Mesendoderm (in vitro differentiated cells): ENCODE measurements around the gene PRKAG1.

ENCODE experiments used
- DNase-seq: peaks from one replicate; pipeline ENCODE4 v3.0.0; 2013
- H2AK5ac ChIP-seq: 2 replicates; pipeline ENCODE4 v1.6.1; 2013; ENCODE audit warnings: low read length, inconsistent platforms
- H2BK120ac ChIP-seq: 2 replicates; pipeline ENCODE4 v1.6.1; 2013; ENCODE audit warnings: low read depth, mild to moderate bottlenecking, low read length, moderate library complexity, mixed read lengths
- H2BK15ac ChIP-seq: replicated peaks from 2 replicates; pipeline ENCODE4 v1.6.1; 2013; ENCODE audit warnings: low read depth, mild to moderate bottlenecking, moderate library complexity
- H2BK5ac ChIP-seq: 2 replicates; pipeline ENCODE4 v1.6.1; 2013; ENCODE audit warnings: low read length, inconsistent platforms
- H3K18ac ChIP-seq: 2 replicates; pipeline ENCODE4 v1.6.1; 2013; ENCODE audit warnings: mild to moderate bottlenecking, low read length, mixed read lengths
- H3K23ac ChIP-seq: one replicate; pipeline ENCODE4 v1.6.1; 2013; ENCODE audit warnings: low read length
- H3K27ac ChIP-seq: 2 replicates; pipeline ENCODE4 v1.5.1; 2013; ENCODE audit warnings: low read depth, mild to moderate bottlenecking, inconsistent platforms, low read length, moderate library complexity
- H3K27me3 ChIP-seq: 2 replicates; pipeline ENCODE4 v1.6.1; 2013; ENCODE audit warnings: low read length, control low read depth, mild to moderate bottlenecking, inconsistent platforms; ENCODE audit not compliant: insufficient read depth, poor library complexity
- H3K36me3 ChIP-seq: 2 replicates; pipeline ENCODE4 v1.6.1; 2013; ENCODE audit warnings: low read length, inconsistent platforms; ENCODE audit not compliant: control insufficient read depth, insufficient read depth
- H3K4ac ChIP-seq: one replicate; pipeline ENCODE4 v1.6.1; 2013; ENCODE audit warnings: low read depth, mild to moderate bottlenecking, low read length, moderate library complexity
- H3K4me1 ChIP-seq: 2 replicates; pipeline ENCODE4 v1.6.1; 2013; ENCODE audit warnings: low read depth, low read length, inconsistent platforms; ENCODE audit not compliant: control insufficient read depth
- H3K4me2 ChIP-seq: 2 replicates; pipeline ENCODE4 v1.6.1; 2013; ENCODE audit warnings: low read length
- H3K4me3 ChIP-seq: 2 replicates; pipeline ENCODE4 v1.5.1; 2013; ENCODE audit warnings: mild to moderate bottlenecking, low read length
- H3K56ac ChIP-seq: one replicate; pipeline ENCODE4 v1.6.1; 2013; ENCODE audit warnings: low read length
- H3K79me1 ChIP-seq: 2 replicates; pipeline ENCODE4 v1.6.1; 2013; ENCODE audit warnings: low read length, inconsistent platforms
- H3K79me2 ChIP-seq: 2 replicates; pipeline ENCODE4 v1.6.1; 2013; ENCODE audit warnings: mild to moderate bottlenecking, low read length; ENCODE audit not compliant: control insufficient read depth, insufficient read depth
- H3K9ac ChIP-seq: 2 replicates; pipeline ENCODE4 v1.6.1; 2013; ENCODE audit warnings: low read length, inconsistent platforms
- H4K5ac ChIP-seq: one replicate; pipeline ENCODE4 v1.6.1; 2013; ENCODE audit warnings: low read length
- H4K8ac ChIP-seq: one replicate; pipeline ENCODE4 v1.6.1; 2013; ENCODE audit warnings: low read depth, mild to moderate bottlenecking, control low read depth, low read length, moderate library complexity
- WGBS: extraction: QIAGEN DNeasy Blood & Tissue Kit; methylation state at CpG from one replicate; pipeline ENCODE4 v1.1.7; 2013; ENCODE audit warnings: low lambda C conversion rate, missing lambda C conversion rate; ENCODE audit not compliant: insufficient coverage; ENCODE audit errors: extremely low coverage; 5-methylcytosine and 5-hydroxymethylcytosine counted together

The PRKAG1 gene

GRCh38 chr12:49041036-49041880, 22.7 kb upstream of the PRKAG1 start:
- Histone ChIP-seq H2BK15ac (no peak overlapping the region), H3K27me3 (no peaks in the 10 kb centered on the region), H2BK120ac (no peak overlapping the region), H3K9ac (no peak overlapping the region), H4K8ac (no peak overlapping the region), H3K23ac (no peak overlapping the region), H3K79me1 (peaks cover 3% of the 10 kb centered on the region), H4K5ac (no peak overlapping the region), H3K4me3 (no peak overlapping the region), H3K18ac (no peak overlapping the region), H3K79me2 (no peaks in the 10 kb centered on the region), H2BK5ac (no peak overlapping the region), H2AK5ac (no peak overlapping the region), H3K4me2 (no peak overlapping the region), H3K36me3 (peaks cover 55% of the 10 kb centered on the region), H3K56ac (no peak overlapping the region), H3K4me1 (no peaks in the 10 kb centered on the region), H3K4ac (no peak overlapping the region), H3K27ac (no peak overlapping the region)
- no CpG with 5 or more reads among the region's 31 CpGs for WGBS
- DNase-seq: no peak

GRCh38 chr12:49040364-49040855, 21.8 kb upstream of the PRKAG1 start:
- Histone ChIP-seq H3K23ac (no peak overlapping the region), H3K9ac (no peak overlapping the region), H3K36me3 (peaks cover 51% of the 10 kb centered on the region), H2BK5ac (no peak overlapping the region), H4K5ac (no peak overlapping the region), H3K18ac (no peak overlapping the region), H3K56ac (no peak overlapping the region), H3K4ac (no peak overlapping the region), H4K8ac (no peak overlapping the region), H3K79me1 (peaks cover 3% of the 10 kb centered on the region), H3K79me2 (no peaks in the 10 kb centered on the region), H3K4me1 (no peaks in the 10 kb centered on the region), H2BK120ac (no peak overlapping the region), H3K4me3 (no peak overlapping the region), H3K27ac (no peak overlapping the region), H2BK15ac (no peak overlapping the region), H3K4me2 (no peak overlapping the region), H3K27me3 (no peaks in the 10 kb centered on the region), H2AK5ac (no peak overlapping the region)
- no CpG with 5 or more reads among the region's 14 CpGs for WGBS
- DNase-seq: no peak

- Histone ChIP-seq H3K4me3 (no peak overlapping the region), H3K79me1 (peaks cover 3% of the 10 kb centered on the region), H3K4me1 (no peaks in the 10 kb centered on the region), H3K9ac (no peak overlapping the region), H3K4ac (no peak overlapping the region), H2BK5ac (no peak overlapping the region), H2BK120ac (no peak overlapping the region), H3K36me3 (peaks cover 47% of the 10 kb centered on the region), H3K23ac (no peak overlapping the region), H3K27ac (no peak overlapping the region), H3K18ac (no peak overlapping the region), H4K5ac (no peak overlapping the region), H3K27me3 (no peaks in the 10 kb centered on the region), H2AK5ac (no peak overlapping the region), H3K4me2 (no peak overlapping the region), H3K56ac (no peak overlapping the region), H2BK15ac (no peak overlapping the region), H3K79me2 (no peaks in the 10 kb centered on the region), H4K8ac (no peak overlapping the region)
- DNase-seq: no peak
- WGBS: no CpG with 5 or more reads among the region's 30 CpGs
Measured at GRCh38 chr12:49039421-49040363, 21.1 kb upstream of the PRKAG1 start.

- Histone ChIP-seq H2BK120ac (no peak overlapping the region), H3K18ac (no peak overlapping the region), H3K79me2 (no peaks in the 10 kb centered on the region), H2BK5ac (no peak overlapping the region), H3K79me1 (peaks cover 3% of the 10 kb centered on the region), H3K56ac (no peak overlapping the region), H2AK5ac (no peak overlapping the region), H3K4me2 (no peak overlapping the region), H3K4ac (no peak overlapping the region), H3K4me1 (no peaks in the 10 kb centered on the region), H3K27ac (no peak overlapping the region), H3K23ac (no peak overlapping the region), H4K8ac (no peak overlapping the region), H3K4me3 (no peak overlapping the region), H3K27me3 (no peaks in the 10 kb centered on the region), H3K36me3 (peaks cover 48% of the 10 kb centered on the region), H3K9ac (no peak overlapping the region), H4K5ac (no peak overlapping the region), H2BK15ac (no peak overlapping the region)
- no peak for DNase-seq
- no CpG with 5 or more reads among the region's 20 CpGs for WGBS
Measured at GRCh38 chr12:49038291-49038955, 19.8 kb upstream of the PRKAG1 start.

- no peak overlapping the region for H3K23ac ChIP-seq
- DNase-seq: no peak
- peaks cover 43% of the 10 kb centered on the region for H3K36me3 ChIP-seq
- H3K18ac ChIP-seq: no peak overlapping the region
- H3K27me3 ChIP-seq: no peaks in the 10 kb centered on the region
- peaks cover 2% of the 10 kb centered on the region for H3K79me1 ChIP-seq
- H4K5ac ChIP-seq: no peak overlapping the region
- H3K4ac ChIP-seq: no peak overlapping the region
- no peaks in the 10 kb centered on the region for H3K79me2 ChIP-seq
- no peak overlapping the region for H2BK5ac ChIP-seq
- H3K4me1 ChIP-seq: no peaks in the 10 kb centered on the region
- no peak overlapping the region for H2BK15ac ChIP-seq
- H2AK5ac ChIP-seq: no peak overlapping the region
- no peak overlapping the region for H3K4me2 ChIP-seq
- H3K4me3 ChIP-seq: no peak overlapping the region
- no peak overlapping the region for H3K9ac ChIP-seq
- no peak overlapping the region for H4K8ac ChIP-seq
- H2BK120ac ChIP-seq: no peak overlapping the region
- H3K56ac ChIP-seq: no peak overlapping the region
- WGBS: no CpG with 5 or more reads among the region's 7 CpGs
- H3K27ac ChIP-seq: no peak overlapping the region
Measured at GRCh38 chr12:49037947-49038237, 19.3 kb upstream of the PRKAG1 start.
